Activated T-helper 1 cell treated with Interleukin-2 at 50 U/mL for 16 hours (primary cell): Measurements from ENCODE around the gene EMX1.

Source experiments
- DNase-seq: peaks from one replicate; pipeline ENCODE4 v3.0.0-alpha.2; 2020; ENCODE audit warnings: low read depth

EMX1 gene

DNA sequence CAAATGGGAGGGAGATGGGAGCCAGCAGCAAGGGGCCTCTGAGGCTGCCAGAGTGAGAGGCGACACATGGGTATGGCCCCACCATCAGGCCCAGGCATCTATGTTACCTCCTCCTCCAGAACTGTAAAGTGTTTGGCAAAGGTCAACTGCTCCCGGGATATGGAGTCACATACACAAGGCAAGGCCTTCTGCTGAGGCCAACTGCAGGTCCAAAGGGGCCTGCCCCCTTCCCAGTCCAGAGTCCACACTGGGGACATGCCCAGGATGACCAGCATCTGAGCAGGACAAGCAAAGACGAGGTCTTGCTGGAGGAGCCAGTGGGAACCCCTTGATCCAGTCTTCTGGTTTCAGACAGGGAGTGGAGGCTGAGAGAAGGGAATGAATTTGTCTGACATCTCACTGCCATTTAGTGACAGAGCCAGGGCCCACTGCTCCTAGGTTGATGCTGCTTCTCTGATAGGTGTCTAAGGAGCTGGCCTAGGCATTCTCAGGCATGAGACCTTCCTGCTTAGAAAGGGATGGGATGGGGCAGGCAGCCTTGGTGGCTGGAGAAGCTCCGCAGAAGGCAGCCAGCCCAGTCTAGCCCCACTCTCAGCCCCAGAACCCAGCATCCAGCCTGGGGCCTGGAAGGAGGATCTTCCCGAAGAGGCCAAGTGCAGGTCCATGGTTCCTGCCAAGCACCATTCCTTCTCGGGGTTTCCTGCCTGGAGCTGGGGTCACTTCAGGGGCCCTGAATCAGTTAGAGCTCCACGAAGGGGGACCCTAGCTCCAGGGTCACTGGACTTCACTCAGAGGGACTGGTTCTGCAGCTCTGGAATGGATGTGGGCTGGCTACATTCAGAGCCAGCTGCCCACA lies 26.4 kb downstream of the EMX1 start:
- no peak for DNase-seq

DNA sequence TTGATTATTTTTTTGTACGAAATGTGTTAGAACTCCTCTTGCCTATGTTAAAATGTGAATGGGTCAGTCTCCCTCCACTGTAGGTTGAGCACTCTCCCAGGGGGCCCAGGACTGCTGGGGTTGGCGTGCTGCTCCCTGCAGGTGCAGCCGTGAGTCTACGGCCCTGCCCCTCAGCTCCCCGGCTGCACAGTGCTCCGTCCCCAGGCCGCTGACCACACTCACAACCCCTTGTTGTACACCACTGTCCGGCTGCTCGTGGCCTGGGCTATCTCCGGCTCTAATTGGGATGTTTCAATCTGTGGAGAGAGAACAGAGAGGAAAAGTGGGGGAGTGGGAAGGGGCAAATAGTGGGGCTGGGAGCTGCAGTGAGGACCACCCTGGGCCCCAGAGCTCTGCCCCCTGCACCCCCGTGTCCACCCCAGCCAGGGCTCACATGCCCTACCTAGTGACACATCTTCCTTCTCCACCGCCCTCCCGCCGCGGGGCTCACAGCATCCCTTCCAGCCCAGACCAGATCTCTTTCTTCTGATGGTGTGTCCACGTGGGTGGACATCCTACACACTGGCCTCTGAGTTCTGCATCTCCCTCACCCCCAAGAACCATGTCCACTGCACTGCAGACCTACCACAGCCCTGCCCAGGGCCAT lies 27.6 kb downstream of the EMX1 start:
- DNase-seq = no peak

DNA sequence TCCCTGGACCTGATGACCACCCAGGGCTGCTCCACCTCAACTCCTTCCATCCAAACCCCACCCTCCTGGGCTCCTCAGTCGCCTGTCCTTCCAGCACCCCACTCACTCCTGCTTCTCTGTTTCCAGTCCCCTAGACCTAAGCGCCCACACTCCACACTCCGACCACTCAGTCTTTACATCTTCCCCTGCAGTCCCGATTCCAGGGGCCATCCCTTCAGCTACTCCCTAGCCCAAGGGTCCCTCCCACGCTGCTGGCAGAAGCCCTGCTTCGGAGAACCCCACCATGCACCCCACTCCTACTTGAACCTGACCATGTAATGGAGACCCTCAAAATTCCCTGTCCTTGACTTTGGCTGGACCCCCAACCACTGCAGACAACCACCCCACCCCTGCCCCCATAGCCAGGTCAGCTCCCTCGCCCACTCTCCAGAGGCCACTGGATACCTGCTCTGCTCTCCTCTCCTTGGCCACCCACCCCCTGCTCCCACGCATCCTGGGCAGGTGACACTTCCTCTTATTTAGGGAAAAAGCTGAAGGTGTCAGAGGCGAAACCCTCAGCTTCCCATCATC lies 28.2 kb downstream of the EMX1 start:
- no peak for DNase-seq

DNA sequence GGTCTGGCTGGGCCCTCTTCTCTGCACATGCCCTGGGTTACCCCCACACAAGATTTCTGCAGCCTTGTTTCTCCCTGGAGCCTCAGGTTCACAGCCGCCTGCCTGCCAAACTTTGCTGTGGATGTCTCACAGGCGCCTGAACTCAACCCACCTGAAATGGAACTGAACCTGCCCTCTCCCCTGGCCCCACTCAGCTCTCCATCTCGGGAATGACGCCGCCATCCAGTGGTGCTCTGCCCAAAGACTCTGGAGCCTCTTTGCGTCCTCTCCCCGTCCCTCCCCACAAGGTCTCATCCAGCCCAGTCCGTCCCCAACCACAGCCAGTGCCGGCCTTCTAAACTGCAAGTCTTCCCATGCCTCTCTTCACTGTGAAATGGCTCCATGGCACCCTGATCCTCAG lies 29.1 kb downstream of the EMX1 start:
- no peak for DNase-seq

DNA sequence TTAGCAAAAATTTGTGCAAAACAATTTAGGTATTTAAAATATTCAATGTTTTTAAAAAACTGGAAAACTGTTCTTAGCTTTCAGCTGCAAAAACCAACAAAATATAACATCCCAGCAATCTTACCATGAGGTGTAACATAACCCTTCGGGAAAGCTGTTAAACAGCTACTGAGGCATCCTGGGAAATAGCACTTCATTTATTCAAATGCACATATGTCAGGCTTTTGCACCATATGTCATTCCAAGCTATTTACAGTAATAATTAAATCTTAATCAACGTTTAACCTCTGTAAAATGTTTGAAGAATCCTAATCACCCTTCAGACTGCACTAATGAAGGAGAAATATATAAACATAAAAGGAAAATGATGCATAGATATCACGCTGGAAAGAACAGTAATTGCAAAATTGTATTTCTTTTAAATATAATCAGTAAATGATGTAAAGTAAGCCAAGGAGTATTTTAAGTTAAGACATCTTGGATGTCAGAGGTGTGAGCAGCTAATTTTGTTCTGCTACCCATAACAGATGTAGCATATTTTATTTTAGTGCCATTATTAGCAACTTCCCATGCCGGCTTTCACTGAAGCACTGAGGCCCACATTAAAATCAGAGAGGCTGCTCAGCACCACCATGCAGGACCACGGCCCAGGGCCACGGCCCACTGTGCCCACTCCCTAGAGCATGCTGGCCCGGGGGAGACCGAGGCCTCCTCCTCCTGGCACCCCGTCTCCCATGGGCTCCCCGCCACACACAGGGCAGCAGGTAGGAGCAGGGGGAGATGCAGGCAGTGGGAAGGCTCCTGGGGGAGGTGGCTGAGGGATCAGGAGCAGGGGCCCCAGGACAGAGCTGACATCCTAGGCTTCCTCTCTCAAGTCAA lies 30.9 kb downstream of the EMX1 start:
- DNase-seq = no peak

DNA sequence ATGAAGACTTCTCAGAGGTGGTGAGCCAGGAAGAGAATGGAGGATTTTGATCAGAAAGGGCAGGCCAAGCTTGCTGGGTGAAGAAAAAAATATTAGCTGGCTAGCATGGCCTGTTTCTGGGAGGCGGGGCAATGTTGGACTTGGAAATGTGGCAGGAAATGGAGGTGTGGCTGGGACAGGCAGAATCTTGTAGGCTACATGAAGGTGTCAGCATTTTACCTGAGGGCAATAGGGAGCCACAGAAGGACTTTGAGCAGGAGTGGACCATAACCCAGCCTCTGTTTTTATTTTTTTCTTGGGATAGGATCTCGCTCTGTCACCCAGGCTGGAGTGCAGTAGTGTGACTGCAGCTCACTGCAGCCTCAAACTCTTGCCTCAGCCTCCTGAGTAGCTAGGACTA lies 31.7 kb downstream of the EMX1 start:
- DNase-seq = no peak

DNA sequence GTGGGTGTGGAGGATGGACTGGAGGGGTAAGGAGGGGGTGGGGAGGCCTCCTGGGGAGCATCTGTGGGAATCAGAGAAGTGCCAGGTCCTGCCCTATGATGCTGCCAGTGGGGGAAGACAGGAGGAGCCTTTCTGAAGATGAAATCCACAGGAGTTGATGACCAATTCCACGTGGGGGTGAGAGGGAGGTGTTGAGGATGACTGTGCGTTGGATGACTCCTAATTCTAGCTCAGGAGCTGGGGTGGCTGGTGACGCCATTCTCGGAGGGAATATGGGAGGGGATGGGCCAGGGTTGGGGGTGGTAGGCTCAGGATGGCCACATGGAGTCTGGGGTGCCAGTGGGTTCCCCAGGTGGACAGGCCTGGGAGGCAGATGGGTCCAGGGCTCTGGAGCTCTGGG lies 32.3 kb downstream of the EMX1 start:
- no peak for DNase-seq

DNA sequence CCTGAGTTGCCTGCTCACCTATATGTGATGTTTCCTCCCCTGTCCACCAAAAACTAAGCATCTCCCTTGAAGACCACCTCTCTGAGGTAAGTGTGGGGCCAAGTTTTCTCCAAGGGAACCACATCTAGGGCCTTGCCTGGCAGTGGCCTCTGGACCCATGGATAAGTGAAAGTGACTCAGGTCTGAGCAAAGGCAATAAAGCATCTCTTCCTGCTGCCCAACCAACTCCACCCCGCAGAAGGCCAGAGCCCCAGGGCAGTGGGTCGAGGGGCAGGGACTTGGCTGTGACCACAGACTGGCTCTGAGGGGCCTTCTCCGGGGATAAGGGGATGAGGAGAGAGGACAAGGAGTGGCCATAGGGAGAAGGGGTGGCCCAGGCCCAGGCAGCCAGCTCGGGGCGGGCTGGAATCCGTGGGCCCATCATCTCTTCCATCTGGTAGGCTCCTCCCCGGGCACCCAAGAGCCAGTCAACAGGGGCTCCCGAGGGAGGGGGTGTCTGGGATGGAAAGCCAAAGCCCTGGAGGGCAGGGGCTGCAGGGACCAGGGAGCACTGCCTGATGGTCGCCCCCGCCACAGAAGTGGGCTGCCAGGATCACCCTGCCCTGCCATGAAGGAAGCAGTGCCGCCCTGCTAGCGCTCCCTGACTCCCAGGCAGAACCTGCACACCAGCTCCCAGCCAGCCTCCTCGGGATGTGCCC lies 33.4 kb downstream of the EMX1 start:
- DNase-seq = no peak

DNA sequence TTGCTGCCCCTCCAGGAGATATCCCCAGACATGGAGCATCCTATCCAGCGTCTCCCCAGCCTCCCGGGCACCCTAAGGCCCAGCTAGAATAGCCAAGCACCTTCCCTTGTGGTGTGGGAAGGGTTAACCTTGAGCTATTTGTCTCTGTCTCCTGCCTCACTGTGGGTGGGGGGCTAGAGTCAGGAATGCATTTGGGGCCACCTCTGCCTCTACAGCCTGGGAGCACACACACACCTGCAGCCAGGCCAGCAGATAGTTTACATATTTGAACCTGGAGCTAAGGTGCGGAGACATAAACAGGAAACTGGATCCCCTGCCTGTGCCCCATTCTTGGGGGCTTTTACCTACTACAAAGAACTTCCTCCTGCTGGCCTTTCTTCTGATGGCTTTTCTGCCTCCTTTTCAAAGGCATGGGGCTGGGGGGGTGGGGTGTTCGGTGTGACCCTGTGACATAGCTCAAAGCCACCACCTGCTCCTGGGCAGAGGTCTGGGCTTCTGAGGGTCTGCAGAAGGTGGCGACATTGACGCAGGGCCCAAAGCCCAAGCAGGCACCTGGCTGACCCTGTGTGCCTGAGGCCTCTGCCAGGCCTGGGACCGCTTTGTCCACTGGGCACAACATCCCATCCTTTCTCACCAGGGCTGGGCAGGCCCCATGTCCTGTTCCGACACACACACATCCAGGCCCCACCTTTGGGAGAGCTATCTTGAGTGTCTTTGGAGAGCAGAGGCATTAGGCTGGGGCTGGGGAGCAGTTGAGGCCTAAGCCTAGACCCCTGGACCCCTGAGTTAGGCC lies 34.2 kb downstream of the EMX1 start:
- no peak for DNase-seq

DNA sequence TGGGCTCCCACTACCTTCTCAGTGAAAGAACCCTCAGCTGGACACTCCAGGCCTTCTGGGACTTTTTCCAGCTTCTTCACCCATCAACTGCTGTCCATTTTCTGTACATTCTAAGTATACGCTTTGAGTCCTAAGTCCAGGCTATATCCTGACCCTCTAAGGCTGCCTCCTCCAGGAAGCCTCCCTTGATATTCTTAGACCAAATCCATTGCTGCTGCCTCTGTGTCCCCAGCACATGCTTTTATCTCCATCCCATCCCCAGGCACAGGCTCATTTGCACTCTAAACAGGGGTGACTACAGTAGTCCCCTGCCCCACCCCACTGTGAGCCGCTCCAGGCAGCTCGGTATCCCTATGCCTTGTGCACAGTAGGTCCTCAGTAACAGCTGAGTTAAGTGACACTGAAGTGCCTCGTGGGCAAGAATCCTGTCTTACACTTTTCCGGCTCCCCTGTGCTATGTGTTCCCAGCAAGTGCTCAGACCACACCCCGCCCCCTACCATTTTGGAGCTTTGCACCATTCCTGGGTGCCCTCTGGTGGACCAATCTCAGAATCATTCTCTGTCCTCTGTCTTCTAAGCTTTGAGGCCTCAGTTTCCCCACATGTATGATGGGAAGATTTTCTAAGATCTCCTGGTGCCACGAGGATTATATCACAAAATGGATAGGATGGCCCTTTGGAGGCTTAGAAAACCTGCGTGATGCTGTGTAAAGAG lies 34.9 kb downstream of the EMX1 start:
- no peak for DNase-seq

DNA sequence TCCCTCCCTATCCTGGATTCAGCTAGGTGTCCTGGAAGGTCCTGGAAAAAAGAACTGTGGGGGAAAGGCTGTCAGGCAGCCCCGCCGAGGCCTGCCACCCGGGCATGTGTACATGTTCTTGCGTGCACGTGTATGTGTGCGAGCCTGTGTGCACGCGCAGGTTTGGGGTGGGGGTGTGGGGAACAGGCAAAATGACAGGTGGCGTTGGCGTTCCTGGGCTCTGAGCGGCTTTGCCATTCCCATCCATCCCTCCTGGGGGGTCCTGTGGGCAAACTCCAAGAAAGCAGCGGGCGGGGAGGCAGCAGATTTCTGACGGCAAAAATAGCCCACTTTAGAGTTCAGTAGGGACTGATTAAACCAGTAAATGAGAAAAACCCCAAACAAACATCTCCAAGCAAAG lies 35.6 kb downstream of the EMX1 start:
- no peak for DNase-seq

DNA sequence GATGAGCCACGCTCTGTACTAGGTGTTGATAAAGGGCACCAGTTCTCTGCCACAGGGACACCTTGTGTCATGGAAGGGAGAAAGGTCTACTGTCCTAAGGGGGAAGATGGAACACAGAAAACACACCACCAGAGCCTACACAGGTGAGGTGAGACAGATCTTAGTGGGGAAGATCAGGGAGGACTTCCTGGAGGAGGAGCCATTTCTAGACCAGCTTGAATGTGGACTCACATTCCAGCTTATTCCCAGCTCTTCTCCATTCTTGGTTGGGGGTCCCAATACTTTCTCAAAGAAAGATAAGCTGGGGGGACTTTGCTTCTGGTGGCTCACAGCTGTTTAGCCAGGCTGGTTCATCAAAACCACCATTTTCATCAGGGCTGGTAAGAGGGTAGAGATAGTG lies 36.2 kb downstream of the EMX1 start:
- no peak for DNase-seq

DNA sequence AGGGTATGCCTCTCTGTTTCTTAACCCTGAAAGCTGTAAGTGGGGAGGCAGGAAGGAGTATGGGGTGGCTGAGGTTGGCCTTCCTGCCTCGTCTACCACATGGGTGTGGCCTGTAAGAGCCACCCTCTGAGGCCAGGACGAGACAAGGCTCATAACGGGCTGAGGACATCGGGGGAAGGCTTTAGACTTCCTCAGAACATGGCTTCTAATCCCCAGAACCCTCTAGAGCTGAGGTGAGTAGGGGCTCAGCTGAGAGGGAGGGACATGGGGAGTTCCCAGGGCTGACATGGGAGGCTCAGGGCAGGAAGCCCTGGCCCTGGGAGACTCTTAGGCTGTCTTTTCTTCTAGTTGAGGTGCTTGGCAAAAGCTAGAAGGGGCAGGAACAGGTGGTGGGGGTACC lies 36.7 kb downstream of the EMX1 start:
- no peak for DNase-seq

DNA sequence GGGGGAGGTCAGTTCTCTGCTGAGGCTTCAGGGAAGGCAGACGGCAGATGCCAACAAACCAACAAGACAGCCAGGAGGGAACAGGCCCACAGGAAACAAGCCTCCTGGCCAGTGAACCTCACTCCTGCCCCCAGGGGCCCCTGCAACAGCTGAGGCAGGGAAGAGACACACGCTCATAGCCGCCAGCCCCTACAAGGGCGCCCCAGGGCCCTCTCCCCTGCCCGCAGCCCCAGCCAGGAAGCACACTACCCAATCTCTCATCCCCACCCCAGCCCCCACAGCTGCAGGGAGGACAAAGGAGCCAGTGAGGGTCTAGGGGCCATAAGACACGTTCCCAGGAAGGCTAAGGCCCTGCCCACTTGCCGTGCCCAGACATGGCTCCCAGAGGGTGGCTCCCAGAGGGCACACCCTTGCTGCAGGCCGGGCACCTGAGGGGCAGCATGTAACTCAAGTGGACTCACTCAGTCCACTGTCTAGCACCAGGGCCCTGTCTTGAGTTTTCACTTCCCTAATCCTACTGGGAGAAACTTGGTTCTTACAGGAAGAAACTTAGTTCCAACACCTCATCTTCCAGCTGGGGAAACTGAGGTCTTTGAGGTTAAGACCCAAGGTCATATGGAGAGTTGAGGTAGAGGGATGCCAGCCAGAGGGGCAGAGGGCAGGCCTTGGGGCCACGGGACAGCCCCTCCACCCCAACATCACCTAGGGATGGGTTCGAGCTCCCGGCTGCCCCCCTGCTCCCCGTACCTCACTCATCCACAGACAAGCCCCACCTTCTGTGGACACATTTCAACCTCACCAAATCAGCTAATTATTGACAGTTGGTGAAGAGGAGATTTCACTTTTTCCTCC lies 37.3 kb downstream of the EMX1 start:
- DNase-seq = no peak

DNA sequence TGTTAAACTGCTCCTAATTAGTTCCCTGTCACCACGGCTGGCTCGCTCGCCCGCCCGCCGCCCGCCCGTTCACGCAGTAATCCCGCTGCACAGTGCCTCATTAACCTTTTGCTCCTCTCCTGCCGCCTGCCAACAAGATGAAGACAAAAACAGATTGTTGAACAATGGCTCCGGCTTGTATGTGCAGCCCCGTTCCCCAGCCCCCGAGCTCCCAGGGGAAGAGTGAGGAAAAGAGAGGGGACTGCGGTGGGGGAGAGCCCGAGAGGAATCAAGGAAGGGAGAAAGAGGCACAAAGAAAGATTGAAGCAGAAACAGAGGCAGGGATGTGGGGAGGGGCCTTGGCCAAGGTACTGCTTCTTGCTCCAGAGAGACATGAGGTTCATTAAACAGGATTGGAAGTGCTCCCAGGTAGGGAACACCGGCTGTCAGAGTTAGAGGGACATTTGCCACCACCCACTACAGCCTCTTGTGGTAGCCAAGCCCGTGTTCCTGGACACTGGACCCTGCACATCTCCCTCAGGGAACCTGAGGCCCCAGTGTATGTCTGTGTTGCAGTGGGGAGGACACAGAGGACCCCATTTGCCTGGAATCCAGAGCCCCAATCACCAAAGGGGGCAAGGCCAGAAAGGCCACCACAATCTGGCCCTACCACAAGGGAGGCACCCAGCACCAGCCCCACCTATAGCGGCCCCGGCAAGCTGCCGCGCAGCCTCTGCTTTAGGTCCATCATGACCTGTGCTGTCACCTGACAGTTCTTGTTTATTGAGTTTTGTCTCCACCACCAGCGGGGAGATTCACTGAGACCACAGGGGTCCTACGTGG lies 38.1 kb downstream of the EMX1 start:
- no peak for DNase-seq

DNA sequence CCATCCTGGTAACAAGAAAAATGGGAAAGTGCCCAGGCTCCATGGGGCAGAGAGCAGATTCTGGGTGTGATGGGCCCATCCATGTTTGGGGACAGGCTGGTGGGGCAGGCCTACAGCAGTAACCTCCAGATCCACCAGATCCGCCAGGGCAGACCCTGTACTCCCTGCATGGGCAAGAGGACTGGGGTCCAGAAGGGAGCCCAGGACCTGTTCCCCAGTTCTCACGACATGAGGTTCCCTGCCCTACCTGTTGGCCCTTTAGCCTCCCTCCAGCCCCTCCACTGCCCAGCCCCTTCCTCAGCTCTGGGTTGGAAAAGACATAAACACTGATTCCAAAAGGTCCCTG lies 38.7 kb downstream of the EMX1 start:
- no peak for DNase-seq

DNA sequence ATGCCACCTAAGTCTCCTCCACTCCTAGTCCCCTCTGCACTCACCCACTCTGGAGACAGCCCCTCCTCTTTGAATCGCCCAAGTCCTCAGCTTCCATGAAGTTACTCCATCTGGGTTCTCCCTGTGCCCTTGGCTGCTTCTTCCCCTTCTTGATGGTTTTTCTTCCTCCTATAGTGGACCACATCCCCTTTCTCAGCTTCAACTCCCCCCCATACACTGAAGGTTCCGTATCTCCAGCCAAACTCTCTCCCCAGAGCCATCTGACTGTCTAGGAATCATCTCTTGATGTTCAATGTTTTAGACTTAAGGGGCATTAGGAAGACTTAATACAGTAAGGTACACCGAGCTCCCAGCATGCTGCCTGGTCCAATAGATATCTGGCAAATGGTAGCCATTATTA lies 39.6 kb downstream of the EMX1 start:
- DNase-seq = no peak

DNA sequence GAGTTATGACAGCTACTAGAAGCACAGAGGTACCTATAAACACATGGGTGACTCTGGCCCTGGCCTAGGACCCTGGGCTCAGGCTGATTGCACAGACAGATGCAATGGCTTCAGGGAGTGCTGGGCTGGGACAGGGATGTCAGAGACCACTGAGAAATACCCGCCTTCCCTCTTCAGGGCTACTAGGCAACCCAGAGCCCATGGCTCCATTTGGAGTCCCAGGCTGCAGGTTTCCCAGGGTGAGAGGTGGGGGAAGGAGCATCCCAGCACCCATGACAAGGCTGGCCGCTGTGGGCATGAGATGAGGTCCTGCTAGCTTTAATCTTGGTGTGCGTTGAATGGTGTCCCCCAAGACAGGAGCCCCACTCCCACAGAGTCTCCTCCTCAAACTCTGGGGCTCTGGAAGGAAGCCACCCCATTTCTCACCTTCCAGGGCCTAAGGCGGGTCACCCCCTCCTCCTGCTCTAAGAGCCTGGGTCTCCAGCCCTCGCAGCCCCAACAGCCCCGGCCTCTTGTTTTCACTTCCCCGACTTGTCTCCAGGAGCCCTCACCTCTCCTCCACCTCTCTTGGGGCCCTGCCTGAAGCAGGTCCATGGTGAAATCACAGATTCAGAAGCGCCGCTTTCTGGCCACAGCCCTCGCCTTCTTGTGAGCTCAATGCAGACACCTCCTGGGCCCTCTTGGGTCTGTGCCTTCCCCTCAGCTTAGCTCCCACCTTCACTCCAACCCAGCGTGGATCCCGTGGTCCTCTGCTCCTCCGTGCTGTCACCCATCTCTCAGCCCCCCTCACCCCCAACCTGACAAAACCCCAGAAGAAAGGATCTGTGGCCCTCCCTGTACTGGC lies 41.4 kb downstream of the EMX1 start:
- DNase-seq = no peak
